Tibial artery (tissue), 4 donors: ENCODE measurements around the gene BTD.

Experiments
- DNase-seq, 2 donors: peaks; one replicate each; pipeline ENCODE4 v3.0.0-alpha.2; 2019
- H3K27ac ChIP-seq, 2 donors: fragments of 200-600 bp; sonication (generic) in 1 of 2; 1 replicate in 1 of 2; 2 replicates in 1 of 2; pipeline ENCODE4 v1.5.1; 2018 to 2019; ENCODE audit warnings: mild to moderate bottlenecking in 1 of 2
- H3K27me3 ChIP-seq, 2 donors: fragments of 200-600 bp; sonication (generic) in 1 of 2; one replicate each; pipeline versions ENCODE4 v1.5.1 to v1.6.0; 2016 to 2019
- H3K36me3 ChIP-seq, 3 donors: fragments of 200-600 bp; sonication (generic) in 2 of 3; one replicate each; pipeline ENCODE4 v1.5.1; 2016 to 2019; ENCODE audit warnings: mild to moderate bottlenecking in 2 of 3
- H3K4me1 ChIP-seq, 4 donors: fragments of 200-600 bp; sonication (generic) in 2 of 4; 1 replicate in 3 of 4; 2 replicates in 1 of 4; pipeline ENCODE4 v1.5.1; 2016 to 2019
- H3K4me3 ChIP-seq, 2 donors: fragments of 200-600 bp; sonication (generic) in 1 of 2; 1 replicate in 1 of 2; 2 replicates in 1 of 2; pipeline ENCODE4 v1.5.1; 2018 to 2019; ENCODE audit warnings: mild to moderate bottlenecking in 2 of 2
- H3K9me3 ChIP-seq, 3 donors: fragments of 200-600 bp; sonication (generic) in 1 of 3; one replicate each; pipeline ENCODE4 v1.5.1; 2016 to 2019
- CTCF ChIP-seq, 2 experiments: fragments of 200-600 bp in 1 of 2; fragments of 450-650 bp in 1 of 2; IDR thresholded peaks; one replicate each; pipeline ENCODE4 v1.5.1; 2017 to 2019; ENCODE audit warnings: antibody characterized with exemption in 2 of 2, mild to moderate bottlenecking in 1 of 2, moderate library complexity in 1 of 2
- intact Hi-C: fragments of 100-400 bp; cut with DNase I; formaldehyde crosslinking; loops from one replicate; pipeline ENCODE4 v1.15.0; 2023; ENCODE audit warnings: low total_unique reads

The BTD gene

GRCh38 chr3:15681668-15682067 lies 80.1 kb downstream of the BTD start:
- DNase-seq, result no peak
- H3K27me3 ChIP-seq, result no peaks in the 10 kb centered on the region
- intact Hi-C loops, result no loop called here
- H3K4me1 ChIP-seq, result peaks cover 0 to 24% (median 5%) of the 10 kb centered on the region in 4 donors
- peaks cover 27 to 57% (median 57%) of the 10 kb centered on the region in 3 donors for H3K36me3 ChIP-seq
- H3K9me3 ChIP-seq, result no peaks in the 10 kb centered on the region
- H3K4me3 ChIP-seq, result no peak overlapping the region
- no peak for TF ChIP-seq CTCF (IDR thresholded peaks at IDR 0.05)
- peak overlapping the region in 1 of 2 donors; percentile 42 for H3K27ac ChIP-seq

GRCh38 chr3:15682561-15683185 lies 81.1 kb downstream of the BTD start:
- no peak for DNase-seq
- H3K36me3 ChIP-seq, result peaks cover 21 to 56% (median 56%) of the 10 kb centered on the region in 3 donors
- H3K4me3 ChIP-seq, result no peak overlapping the region
- no peaks in the 10 kb centered on the region for H3K27me3 ChIP-seq
- intact Hi-C loops, result no loop called here
- H3K27ac ChIP-seq, result peak overlapping the region; percentile 9 to 42
- no peak for TF ChIP-seq CTCF (IDR thresholded peaks at IDR 0.05)
- no peaks in the 10 kb centered on the region for H3K9me3 ChIP-seq
- H3K4me1 ChIP-seq, result peaks cover 0 to 24% (median 5%) of the 10 kb centered on the region in 4 donors

GRCh38 chr3:15683253-15683652 lies 81.7 kb downstream of the BTD start:
- no peak for DNase-seq
- peaks cover 19 to 56% (median 55%) of the 10 kb centered on the region in 3 donors for H3K36me3 ChIP-seq

GRCh38 chr3:15685927-15686326 lies 84.4 kb downstream of the BTD start:
- no peak for DNase-seq
- TF ChIP-seq CTCF (IDR thresholded peaks at IDR 0.05), result no peak
- H3K27me3 ChIP-seq, result no peaks in the 10 kb centered on the region
- no peak overlapping the region for H3K4me3 ChIP-seq
- no peak overlapping the region for H3K27ac ChIP-seq
- intact Hi-C loops, result no loop called here
- H3K36me3 ChIP-seq, result peaks cover 37 to 67% (median 60%) of the 10 kb centered on the region in 3 donors
- H3K9me3 ChIP-seq, result no peaks in the 10 kb centered on the region
- H3K4me1 ChIP-seq, result peaks cover 0 to 24% (median 5%) of the 10 kb centered on the region in 4 donors

More at GRCh38 chr3:15683253-15683652, 81.7 kb downstream of the BTD start:
- no peak for TF ChIP-seq CTCF (IDR thresholded peaks at IDR 0.05)
- H3K27me3 ChIP-seq, result no peaks in the 10 kb centered on the region
- H3K4me3 ChIP-seq, result no peak overlapping the region
- no peaks in the 10 kb centered on the region for H3K9me3 ChIP-seq
- H3K27ac ChIP-seq, result peak overlapping the region; percentile 9 to 42
- peaks cover 0 to 24% (median 5%) of the 10 kb centered on the region in 4 donors for H3K4me1 ChIP-seq
- intact Hi-C loops, result no loop called here

- no peaks in the 10 kb centered on the region for H3K4me1 ChIP-seq
- DNase-seq, result no peak
- H3K27ac ChIP-seq, result no peak overlapping the region
- intact Hi-C loops, result no loop called here
- no peak overlapping the region for H3K4me3 ChIP-seq
- H3K27me3 ChIP-seq, result no peaks in the 10 kb centered on the region
- TF ChIP-seq CTCF (IDR thresholded peaks at IDR 0.05), result no peak
- peaks cover 43 to 88% (median 57%) of the 10 kb centered on the region in 3 donors for H3K36me3 ChIP-seq
- no peaks in the 10 kb centered on the region for H3K9me3 ChIP-seq
Measured at GRCh38 chr3:15690230-15690629, 88.7 kb downstream of the BTD start.
